ENCODE data around the gene METTL27.

- TF ChIP-seq CTCF (IDR thresholded peaks at IDR 0.05; ENCODE audit: low read depth, low read length, missing input control) (no peak), TAF1 (conservative IDR thresholded peaks at IDR 0.05) (no peak), ATF3 (IDR thresholded peaks at IDR 0.05) (no peak), JUND (IDR thresholded peaks at IDR 0.05) (no peak), GABPA (IDR thresholded peaks at IDR 0.05 in 1 of 2, conservative IDR thresholded peaks at IDR 0.05 in 1 of 2) (no peak), ZBTB33 (IDR thresholded peaks at IDR 0.05) (no peak), FOXA1 (IDR thresholded peaks at IDR 0.05) (no peak), YY1 (IDR thresholded peaks at IDR 0.05) (no peak), MAX (IDR thresholded peaks at IDR 0.05) (no peak)
These were observed 8.9 kb downstream of the METTL27 start for GRCh38 chr7:73833251-73833919.

Measured in liver (tissue), 3 donors.